Measurements from ENCODE around the gene SAMD4A. TPM values are rescaled to one million over a fixed set of nuclear protein-coding genes. Genes with fewer than 3 reads are reported as not detected.

Gene SAMD4A
- total RNA-seq, 1 experiment from 2014 or later, result 18.3 TPM

GRCh38 chr14:54817506-54817905, 250.6 kb downstream of the SAMD4A start:
- POLR2A ChIA-PET (ENCODE audit: unreplicated experiment), result no interaction called here
- intact Hi-C loops (cut with micrococcal nuclease; ENCODE audit: unreplicated experiment), result loop anchor here (5.0 kb wide), 1 partner anchor 85 kb away; the partner anchor contains the start of gene GCH1

DNA sequence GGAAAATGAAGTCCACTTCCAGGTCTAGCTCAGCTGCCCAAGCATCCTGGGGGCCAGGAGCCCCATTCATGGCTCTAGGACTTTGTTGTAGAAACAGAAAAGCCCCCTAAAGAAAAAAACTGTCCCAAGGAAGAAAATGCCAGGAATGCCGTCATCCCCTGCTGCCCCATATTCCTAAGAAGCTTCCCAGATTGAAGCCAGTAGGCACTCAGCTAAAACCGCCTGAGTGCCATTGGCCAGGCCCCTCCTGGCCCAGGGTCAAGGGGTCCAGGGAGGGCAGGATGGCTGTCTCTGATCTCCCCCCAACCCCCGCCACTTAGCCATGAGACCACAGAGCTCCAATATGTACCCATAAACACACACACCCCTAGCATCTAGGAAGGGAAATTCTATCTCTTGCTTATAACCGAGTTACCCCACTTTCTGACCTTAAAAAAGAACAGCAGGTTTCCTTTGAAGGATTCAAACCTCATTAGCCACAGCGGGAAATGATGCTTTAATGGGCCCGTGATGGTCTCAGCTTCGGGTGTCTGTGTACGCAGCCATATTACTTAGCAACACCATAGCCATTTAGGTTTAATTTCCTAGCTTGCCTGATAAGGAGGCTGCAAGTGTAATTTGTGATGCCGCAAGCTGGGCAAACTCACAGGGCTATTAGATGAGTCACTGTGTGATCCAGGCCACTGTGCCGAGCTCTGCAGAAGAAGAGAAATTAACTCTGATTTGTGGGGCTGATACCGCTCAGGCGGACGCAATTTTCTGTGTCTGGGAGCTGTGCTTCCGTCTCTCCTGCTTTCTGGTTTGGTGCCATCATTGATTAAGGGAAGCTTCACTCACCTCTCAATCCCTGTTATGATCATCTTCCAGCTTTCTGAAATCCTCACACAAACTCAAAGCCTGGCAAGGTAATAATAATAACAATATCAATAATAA, 251.5 kb downstream of the SAMD4A start:
- Histone ChIP-seq H3K36me3 (ENCODE audit: low read depth) (no peaks in the 10 kb centered on the region), H2AFZ (peak overlapping the region; percentile 61; the same call in 1 of the 2 replicates), H3K4me3 (no peak overlapping the region; the same call in 1 of the 2 replicates), H3F3A (ENCODE audit: insufficient read depth, low read depth) (peaks cover 7% of the 10 kb centered on the region; the same call in 1 of the 2 replicates), H3K9me3 (ENCODE audit: insufficient read depth, low read depth) (no peaks in the 10 kb centered on the region), H3K4me2 (peak overlapping the region; percentile 48), H3K27me3 (ENCODE audit: insufficient read depth, low read depth) (no peaks in the 10 kb centered on the region), H4K20me1 (ENCODE audit: insufficient read depth) (no peaks in the 10 kb centered on the region), H3K27ac (no peak overlapping the region), H3K9me2 (ENCODE audit: insufficient read depth) (no peaks in the 10 kb centered on the region), H3K4me1 (replicated peaks; ENCODE audit: insufficient read depth) (peaks cover 11% of the 10 kb centered on the region), H3K79me2 (ENCODE audit: low read depth) (no peaks in the 10 kb centered on the region)
- no peak for TF ChIP-seq EZH2 (IDR thresholded peaks at IDR 0.05; ENCODE audit: low read depth)
- TF ChIP-seq CTCF (conservative IDR thresholded peaks at IDR 0.05), result no peak
- intact Hi-C loops (cut with micrococcal nuclease; ENCODE audit: unreplicated experiment), result loop anchor here (5.0 kb wide), 1 partner anchor 84 kb away; the partner anchor contains the start of gene GCH1
- POLR2A ChIA-PET (ENCODE audit: unreplicated experiment), result interaction anchor here (0.5 to 0.6 kb wide), 3 partner anchors 207 to 329 kb away, joined by 4 to 26 read pairs (median 5); no protein-coding TSS in a partner anchor
- DNase-seq, result peak; percentile 49 to 75
- CTCF ChIA-PET, result interaction anchor here (1.4 kb wide), 1 partner anchor 13 kb away, joined by 5 read pairs; no protein-coding TSS in a partner anchor
- no TSS peak for BruUV-seq (replicated peaks)

More at GRCh38 chr14:54817506-54817905, 250.6 kb downstream of the SAMD4A start:
- Histone ChIP-seq H4K20me1 (ENCODE audit: insufficient read depth) (no peaks in the 10 kb centered on the region), H3K4me1 (replicated peaks; ENCODE audit: insufficient read depth) (peaks cover 11% of the 10 kb centered on the region), H3K27ac (no peak overlapping the region), H3K4me2 (no peak overlapping the region), H2AFZ (no peak overlapping the region), H3F3A (ENCODE audit: insufficient read depth, low read depth) (peaks cover 7% of the 10 kb centered on the region; the same call in 1 of the 2 replicates), H3K4me3 (no peak overlapping the region), H3K79me2 (ENCODE audit: low read depth) (no peaks in the 10 kb centered on the region), H3K9me3 (ENCODE audit: insufficient read depth, low read depth) (no peaks in the 10 kb centered on the region), H3K36me3 (ENCODE audit: low read depth) (no peaks in the 10 kb centered on the region), H3K9me2 (ENCODE audit: insufficient read depth) (no peaks in the 10 kb centered on the region), H3K27me3 (ENCODE audit: insufficient read depth, low read depth) (no peaks in the 10 kb centered on the region)
- CTCF ChIA-PET, result interaction anchor here (1.4 kb wide), 1 partner anchor 12 kb away, joined by 5 read pairs; no protein-coding TSS in a partner anchor
- no TSS peak for BruUV-seq (replicated peaks)
- no peak for DNase-seq
- TF ChIP-seq EZH2 (IDR thresholded peaks at IDR 0.05; ENCODE audit: low read depth) (no peak), CTCF (conservative IDR thresholded peaks at IDR 0.05) (no peak)

GRCh38 chr14:54822685-54823084, 255.8 kb downstream of the SAMD4A start:
- peaks cover 7% of the 10 kb centered on the region; the same call in 1 of the 2 replicates for H3F3A ChIP-seq (ENCODE audit: insufficient read depth, low read depth)
- no peaks in the 10 kb centered on the region for H3K36me3 ChIP-seq (ENCODE audit: low read depth)
- H3K4me3 ChIP-seq, result no peak overlapping the region
- H3K27me3 ChIP-seq (ENCODE audit: insufficient read depth, low read depth), result no peaks in the 10 kb centered on the region
- POLR2A ChIA-PET (ENCODE audit: unreplicated experiment), result no interaction called here
- no peaks in the 10 kb centered on the region for H4K20me1 ChIP-seq (ENCODE audit: insufficient read depth)
- peaks cover 11% of the 10 kb centered on the region for H3K4me1 ChIP-seq (replicated peaks; ENCODE audit: insufficient read depth)
- H3K27ac ChIP-seq, result no peak overlapping the region
- H3K4me2 ChIP-seq, result no peak overlapping the region
- no peak for DNase-seq
- CTCF ChIA-PET, result no interaction called here
- no peak overlapping the region for H2AFZ ChIP-seq
- BruUV-seq (replicated peaks), result no TSS peak
- intact Hi-C loops (cut with micrococcal nuclease; ENCODE audit: unreplicated experiment), result no loop called here
- TF ChIP-seq CTCF (conservative IDR thresholded peaks at IDR 0.05) (no peak), EZH2 (IDR thresholded peaks at IDR 0.05; ENCODE audit: low read depth) (no peak)
- no peaks in the 10 kb centered on the region for H3K9me2 ChIP-seq (ENCODE audit: insufficient read depth)
- H3K79me2 ChIP-seq (ENCODE audit: low read depth), result no peaks in the 10 kb centered on the region
- H3K9me3 ChIP-seq (ENCODE audit: insufficient read depth, low read depth), result no peaks in the 10 kb centered on the region

All from PC-9 (cell line).